HL-60 (cell line): ENCODE results near the gene CD164.

Experiments
- TF ChIP-seq, protein P1 (sequence below): IDR thresholded peaks from 2 replicates; pipeline ENCODE4 v1.6.1; 2012; ENCODE audit warnings: low read depth; ENCODE audit not compliant: insufficient replicate concordance
- TF ChIP-seq, protein P2 (sequence below): IDR thresholded peaks from one replicate; pipeline ENCODE4 v1.5.1; 2011; ENCODE audit warnings: low read length, control low read depth, inconsistent platforms; ENCODE audit not compliant: insufficient read depth

DNA sequence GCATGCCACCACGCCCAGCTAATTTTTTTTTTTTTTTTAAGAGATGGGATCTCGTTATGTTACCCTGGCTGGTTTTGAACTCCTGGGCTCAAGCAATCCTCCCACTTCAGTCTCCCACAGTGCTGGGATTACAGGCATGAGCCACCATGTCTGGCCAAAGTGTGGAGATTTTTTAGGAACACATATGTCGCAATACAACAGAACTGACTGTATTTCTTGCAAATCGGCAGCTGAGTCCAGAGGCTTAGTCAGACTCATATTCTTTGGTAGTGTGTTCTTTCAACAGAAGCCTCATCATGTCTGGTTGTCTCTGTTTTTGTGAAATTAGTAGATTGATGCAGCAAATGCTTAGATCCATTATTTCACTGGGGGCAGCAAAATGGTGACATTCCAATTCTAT lies 23.9 kb upstream of the CD164 start:
- TF ChIP-seq, protein P1, sequence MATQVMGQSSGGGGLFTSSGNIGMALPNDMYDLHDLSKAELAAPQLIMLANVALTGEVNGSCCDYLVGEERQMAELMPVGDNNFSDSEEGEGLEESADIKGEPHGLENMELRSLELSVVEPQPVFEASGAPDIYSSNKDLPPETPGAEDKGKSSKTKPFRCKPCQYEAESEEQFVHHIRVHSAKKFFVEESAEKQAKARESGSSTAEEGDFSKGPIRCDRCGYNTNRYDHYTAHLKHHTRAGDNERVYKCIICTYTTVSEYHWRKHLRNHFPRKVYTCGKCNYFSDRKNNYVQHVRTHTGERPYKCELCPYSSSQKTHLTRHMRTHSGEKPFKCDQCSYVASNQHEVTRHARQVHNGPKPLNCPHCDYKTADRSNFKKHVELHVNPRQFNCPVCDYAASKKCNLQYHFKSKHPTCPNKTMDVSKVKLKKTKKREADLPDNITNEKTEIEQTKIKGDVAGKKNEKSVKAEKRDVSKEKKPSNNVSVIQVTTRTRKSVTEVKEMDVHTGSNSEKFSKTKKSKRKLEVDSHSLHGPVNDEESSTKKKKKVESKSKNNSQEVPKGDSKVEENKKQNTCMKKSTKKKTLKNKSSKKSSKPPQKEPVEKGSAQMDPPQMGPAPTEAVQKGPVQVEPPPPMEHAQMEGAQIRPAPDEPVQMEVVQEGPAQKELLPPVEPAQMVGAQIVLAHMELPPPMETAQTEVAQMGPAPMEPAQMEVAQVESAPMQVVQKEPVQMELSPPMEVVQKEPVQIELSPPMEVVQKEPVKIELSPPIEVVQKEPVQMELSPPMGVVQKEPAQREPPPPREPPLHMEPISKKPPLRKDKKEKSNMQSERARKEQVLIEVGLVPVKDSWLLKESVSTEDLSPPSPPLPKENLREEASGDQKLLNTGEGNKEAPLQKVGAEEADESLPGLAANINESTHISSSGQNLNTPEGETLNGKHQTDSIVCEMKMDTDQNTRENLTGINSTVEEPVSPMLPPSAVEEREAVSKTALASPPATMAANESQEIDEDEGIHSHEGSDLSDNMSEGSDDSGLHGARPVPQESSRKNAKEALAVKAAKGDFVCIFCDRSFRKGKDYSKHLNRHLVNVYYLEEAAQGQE: no peak
- TF ChIP-seq, protein P2, sequence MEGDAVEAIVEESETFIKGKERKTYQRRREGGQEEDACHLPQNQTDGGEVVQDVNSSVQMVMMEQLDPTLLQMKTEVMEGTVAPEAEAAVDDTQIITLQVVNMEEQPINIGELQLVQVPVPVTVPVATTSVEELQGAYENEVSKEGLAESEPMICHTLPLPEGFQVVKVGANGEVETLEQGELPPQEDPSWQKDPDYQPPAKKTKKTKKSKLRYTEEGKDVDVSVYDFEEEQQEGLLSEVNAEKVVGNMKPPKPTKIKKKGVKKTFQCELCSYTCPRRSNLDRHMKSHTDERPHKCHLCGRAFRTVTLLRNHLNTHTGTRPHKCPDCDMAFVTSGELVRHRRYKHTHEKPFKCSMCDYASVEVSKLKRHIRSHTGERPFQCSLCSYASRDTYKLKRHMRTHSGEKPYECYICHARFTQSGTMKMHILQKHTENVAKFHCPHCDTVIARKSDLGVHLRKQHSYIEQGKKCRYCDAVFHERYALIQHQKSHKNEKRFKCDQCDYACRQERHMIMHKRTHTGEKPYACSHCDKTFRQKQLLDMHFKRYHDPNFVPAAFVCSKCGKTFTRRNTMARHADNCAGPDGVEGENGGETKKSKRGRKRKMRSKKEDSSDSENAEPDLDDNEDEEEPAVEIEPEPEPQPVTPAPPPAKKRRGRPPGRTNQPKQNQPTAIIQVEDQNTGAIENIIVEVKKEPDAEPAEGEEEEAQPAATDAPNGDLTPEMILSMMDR: no peak
